GM12865 (cell line): Measurements from ENCODE around the gene APBA2.

Experiments
- DNase-seq: peaks from one replicate; pipeline ENCODE4 v3.0.0; 2010; ENCODE audit warnings: low read depth
- H3K4me3 ChIP-seq: 2 replicates; pipeline ENCODE4 v1.5.1; 2011; ENCODE audit warnings: mild to moderate bottlenecking, low read depth, low read length, control low read depth
- CTCF ChIP-seq: IDR thresholded peaks from 2 replicates; pipeline ENCODE4 v1.5.1; 2011; ENCODE audit warnings: low read length, control low read depth, low read depth, inconsistent platforms; ENCODE audit not compliant: insufficient read depth; ENCODE audit errors: missing control alignments

Gene APBA2

DNA sequence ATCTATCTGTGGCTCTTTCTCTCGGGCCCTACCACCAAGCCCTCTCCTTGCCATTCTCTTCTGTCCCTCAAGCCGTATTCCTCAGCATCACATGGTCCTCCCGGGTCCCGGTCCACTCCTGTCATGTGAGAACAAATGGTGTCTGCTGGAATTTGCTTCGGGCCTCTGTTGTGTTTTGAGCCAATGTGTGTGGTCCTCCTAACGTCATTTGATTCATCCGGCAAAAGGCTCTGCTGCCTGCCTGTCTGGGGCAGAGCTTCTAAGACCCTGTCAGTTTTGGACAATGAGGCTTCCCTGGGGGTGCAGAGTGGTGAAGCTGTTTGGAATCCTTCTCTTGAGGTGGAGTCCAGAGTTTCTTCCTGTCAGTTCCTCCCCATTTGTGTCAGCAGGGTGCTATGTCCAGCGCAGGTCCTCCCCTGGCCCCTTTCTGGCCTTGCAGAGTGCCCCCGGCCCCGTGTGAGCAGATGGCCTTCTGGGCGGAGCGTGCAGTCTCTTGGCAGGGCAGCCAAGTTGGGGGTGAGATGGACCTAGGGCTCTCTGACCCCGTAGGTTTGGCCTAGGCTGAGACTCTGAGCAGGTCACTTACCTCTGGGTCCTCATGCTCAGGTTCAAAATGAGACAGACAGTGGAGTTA lies 93.6 kb downstream of the APBA2 start:
- DNase-seq, result no peak
- no peak for TF ChIP-seq CTCF
- no peak overlapping the region for H3K4me3 ChIP-seq

DNA sequence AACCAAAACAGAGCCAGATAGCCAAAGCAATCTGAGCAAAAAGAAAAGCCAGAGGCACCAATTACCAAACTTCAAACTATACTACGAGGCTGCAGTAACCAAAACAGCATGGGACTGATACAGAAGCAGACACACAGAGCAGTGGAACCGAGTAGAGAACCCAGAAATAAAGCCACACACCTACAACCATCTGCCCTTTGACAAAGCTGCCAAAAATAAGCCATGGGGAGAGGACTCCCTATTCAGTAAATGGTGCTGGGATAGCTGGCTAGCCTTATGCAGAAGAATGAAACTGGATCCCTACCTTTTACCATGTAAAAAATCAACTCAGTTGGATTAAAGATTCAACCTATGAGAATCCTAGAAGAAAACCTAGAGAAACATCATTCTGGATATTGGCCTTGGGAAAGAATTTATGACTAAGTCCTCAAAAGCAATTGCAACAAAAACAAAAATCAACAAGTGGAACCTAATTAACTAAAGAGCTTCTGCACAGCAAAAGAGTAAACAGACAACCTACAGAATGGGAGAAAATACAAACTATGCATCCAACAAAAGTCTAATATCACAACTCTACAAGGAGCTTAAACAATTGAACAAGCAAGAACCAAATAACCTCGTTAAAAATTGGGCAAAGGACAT lies 95.1 kb downstream of the APBA2 start:
- TF ChIP-seq CTCF, result no peak
- H3K4me3 ChIP-seq, result no peak overlapping the region
- DNase-seq, result no peak

DNA sequence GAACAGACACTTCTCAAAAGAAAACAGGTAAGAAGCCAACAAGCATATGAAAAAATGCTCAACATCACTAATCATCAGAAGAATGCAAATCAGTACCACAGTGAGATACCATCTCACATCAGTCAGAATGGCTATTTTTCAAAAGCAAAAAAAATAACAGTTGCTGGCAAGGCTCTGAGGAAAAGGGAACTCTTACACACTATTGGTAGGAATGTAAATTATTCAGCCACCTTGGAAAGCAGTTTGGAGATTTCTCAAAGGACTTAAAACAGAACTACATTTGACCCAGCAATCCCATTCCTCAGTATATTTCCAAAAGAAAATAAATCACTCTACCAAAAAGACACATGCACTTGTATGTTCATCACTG lies 95.6 kb downstream of the APBA2 start:
- no peak for TF ChIP-seq CTCF
- DNase-seq, result no peak

DNA sequence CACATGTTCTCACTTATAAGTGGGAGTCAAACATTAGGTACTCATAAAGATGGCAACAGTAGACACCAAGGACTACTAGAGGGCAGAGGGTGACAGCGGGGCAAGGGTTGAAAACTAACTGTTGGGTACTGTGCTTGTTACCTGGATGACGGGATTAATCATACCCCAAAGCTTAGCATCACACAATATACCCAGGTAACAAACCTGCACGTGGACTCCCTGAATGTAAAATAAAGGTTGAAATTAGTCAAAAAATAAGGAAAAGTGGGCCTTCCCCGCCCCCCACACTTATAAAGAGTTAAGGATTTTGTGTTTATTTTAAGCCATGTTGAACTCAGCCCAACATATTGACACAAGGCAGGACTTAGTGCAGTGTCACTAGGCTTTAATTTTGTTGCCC lies 96.1 kb downstream of the APBA2 start:
- no peak for TF ChIP-seq CTCF
- H3K4me3 ChIP-seq, result no peak overlapping the region
- DNase-seq, result no peak

More for the DNA sequence above, 95.6 kb downstream of the APBA2 start:
- no peak overlapping the region for H3K4me3 ChIP-seq

GRCh38 chr15:28982886-28983285 lies 97.1 kb downstream of the APBA2 start:
- H3K4me3 ChIP-seq, result no peak overlapping the region
- DNase-seq, result no peak
- TF ChIP-seq CTCF, result no peak

- peak; percentile 22 for TF ChIP-seq CTCF
Measured at GRCh38 chr15:28983432-28984311, 97.9 kb downstream of the APBA2 start.

More at GRCh38 chr15:28983432-28984311, 97.9 kb downstream of the APBA2 start:
- DNase-seq, result no peak
- no peak overlapping the region for H3K4me3 ChIP-seq
